ENCODE measurements around the gene BHMT. TPM values are rescaled to one million over a fixed set of nuclear protein-coding genes. Genes with fewer than 3 reads are reported as not detected.
"Not testable (repeated sequence)": the region's sequence is repeated elsewhere in the genome, so short reads cannot be mapped to it uniquely, and the experiment has no call there.

BHMT gene
- total RNA-seq, 1 donor from 2014 or later: 20.4 TPM

GRCh38 chr5:79143684-79144379 is 32.2 kb downstream of the BHMT start:
- Mint-ChIP-seq H3K27ac (ENCODE audit: unreplicated experiment) (no peak overlapping the region), H3K27me3 (ENCODE audit: unreplicated experiment) (peaks cover 2% of the 10 kb centered on the region), H3K36me3 (ENCODE audit: unreplicated experiment) (peaks cover 12% of the 10 kb centered on the region), H3K9me3 (ENCODE audit: unreplicated experiment) (no peaks in the 10 kb centered on the region), H3K4me3 (ENCODE audit: unreplicated experiment) (no peak overlapping the region), H3K4me1 (ENCODE audit: low read depth, unreplicated experiment) (peaks cover 5% of the 10 kb centered on the region)
- no peak for DNase-seq
- no peak for TF ChIP-seq CTCF (IDR thresholded peaks at IDR 0.05; ENCODE audit: partially characterized antibody, unreplicated experiment)

- H3K27ac Mint-ChIP-seq (ENCODE audit: unreplicated experiment): no peak overlapping the region
- H3K27me3 Mint-ChIP-seq (ENCODE audit: unreplicated experiment): peaks cover 4% of the 10 kb centered on the region
- peaks cover 2% of the 10 kb centered on the region for H3K4me1 Mint-ChIP-seq (ENCODE audit: low read depth, unreplicated experiment)
- H3K9me3 Mint-ChIP-seq (ENCODE audit: unreplicated experiment): no peaks in the 10 kb centered on the region
- peaks cover 4% of the 10 kb centered on the region for H3K36me3 Mint-ChIP-seq (ENCODE audit: unreplicated experiment)
- no peak for DNase-seq
- TF ChIP-seq CTCF (IDR thresholded peaks at IDR 0.05; ENCODE audit: partially characterized antibody, unreplicated experiment): no peak
- H3K4me3 Mint-ChIP-seq (ENCODE audit: unreplicated experiment): no peak overlapping the region
These were observed 35.5 kb downstream of the BHMT start for GRCh38 chr5:79147076-79147475.

- no peak for DNase-seq
- no peaks in the 10 kb centered on the region for H3K9me3 Mint-ChIP-seq (ENCODE audit: unreplicated experiment)
- H3K4me1 Mint-ChIP-seq (ENCODE audit: low read depth, unreplicated experiment): no peaks in the 10 kb centered on the region
- no peak for TF ChIP-seq CTCF (IDR thresholded peaks at IDR 0.05; ENCODE audit: partially characterized antibody, unreplicated experiment)
- H3K4me3 Mint-ChIP-seq (ENCODE audit: unreplicated experiment): no peak overlapping the region
- peaks cover 2% of the 10 kb centered on the region for H3K27me3 Mint-ChIP-seq (ENCODE audit: unreplicated experiment)
- H3K27ac Mint-ChIP-seq (ENCODE audit: unreplicated experiment): no peak overlapping the region
- H3K36me3 Mint-ChIP-seq (ENCODE audit: unreplicated experiment): no peaks in the 10 kb centered on the region
These were observed 37.8 kb downstream of the BHMT start for GRCh38 chr5:79149433-79149832.

GRCh38 chr5:79151942-79152671 is 40.5 kb downstream of the BHMT start:
- Mint-ChIP-seq H3K4me3 (ENCODE audit: unreplicated experiment) (no peak overlapping the region), H3K36me3 (ENCODE audit: unreplicated experiment) (no peaks in the 10 kb centered on the region), H3K27ac (ENCODE audit: unreplicated experiment) (no peak overlapping the region), H3K4me1 (ENCODE audit: low read depth, unreplicated experiment) (no peaks in the 10 kb centered on the region), H3K27me3 (ENCODE audit: unreplicated experiment) (peaks cover 6% of the 10 kb centered on the region), H3K9me3 (ENCODE audit: unreplicated experiment) (no peaks in the 10 kb centered on the region)
- no peak for DNase-seq
- TF ChIP-seq CTCF (IDR thresholded peaks at IDR 0.05; ENCODE audit: partially characterized antibody, unreplicated experiment): no peak

GRCh38 chr5:79157305-79157704 is 45.7 kb downstream of the BHMT start:
- H3K36me3 Mint-ChIP-seq (ENCODE audit: unreplicated experiment): no peaks in the 10 kb centered on the region
- no peaks in the 10 kb centered on the region for H3K9me3 Mint-ChIP-seq (ENCODE audit: unreplicated experiment)
- no peaks in the 10 kb centered on the region for H3K4me1 Mint-ChIP-seq (ENCODE audit: low read depth, unreplicated experiment)
- H3K27ac Mint-ChIP-seq (ENCODE audit: unreplicated experiment): no peak overlapping the region
- TF ChIP-seq CTCF (IDR thresholded peaks at IDR 0.05; ENCODE audit: partially characterized antibody, unreplicated experiment): no peak
- DNase-seq: no peak
- no peak overlapping the region for H3K4me3 Mint-ChIP-seq (ENCODE audit: unreplicated experiment)
- H3K27me3 Mint-ChIP-seq (ENCODE audit: unreplicated experiment): peaks cover 4% of the 10 kb centered on the region

- H3K27me3 Mint-ChIP-seq (ENCODE audit: unreplicated experiment); DNase-seq; H3K36me3 Mint-ChIP-seq (ENCODE audit: unreplicated experiment); H3K9me3 Mint-ChIP-seq (ENCODE audit: unreplicated experiment); H3K4me3 Mint-ChIP-seq (ENCODE audit: unreplicated experiment); H3K4me1 Mint-ChIP-seq (ENCODE audit: low read depth, unreplicated experiment); H3K27ac Mint-ChIP-seq (ENCODE audit: unreplicated experiment): not testable (repeated sequence)
These were observed 50.0 kb downstream of the BHMT start for GRCh38 chr5:79161647-79162046.

Measured in glutamatergic neuron (in vitro differentiated cells).